Measurements from ENCODE around the gene GDF9. TPM values are rescaled to one million over a fixed set of nuclear protein-coding genes. Genes with fewer than 3 reads are reported as not detected.

The GDF9 gene, protein sequence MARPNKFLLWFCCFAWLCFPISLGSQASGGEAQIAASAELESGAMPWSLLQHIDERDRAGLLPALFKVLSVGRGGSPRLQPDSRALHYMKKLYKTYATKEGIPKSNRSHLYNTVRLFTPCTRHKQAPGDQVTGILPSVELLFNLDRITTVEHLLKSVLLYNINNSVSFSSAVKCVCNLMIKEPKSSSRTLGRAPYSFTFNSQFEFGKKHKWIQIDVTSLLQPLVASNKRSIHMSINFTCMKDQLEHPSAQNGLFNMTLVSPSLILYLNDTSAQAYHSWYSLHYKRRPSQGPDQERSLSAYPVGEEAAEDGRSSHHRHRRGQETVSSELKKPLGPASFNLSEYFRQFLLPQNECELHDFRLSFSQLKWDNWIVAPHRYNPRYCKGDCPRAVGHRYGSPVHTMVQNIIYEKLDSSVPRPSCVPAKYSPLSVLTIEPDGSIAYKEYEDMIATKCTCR
- total RNA-seq (2021; ENCODE audit: unreplicated experiment) (0.49 TPM), Bru-seq, nascent RNA (percentile 41 among the genes with signal in this experiment), BruChase-seq, experiment 1, labeled RNA remaining after a 6-hour chase (percentile 39 among the genes with signal in this experiment), BruChase-seq, experiment 2, labeled RNA remaining after a 2-hour chase (percentile 46 among the genes with signal in this experiment)
- polyA plus RNA-seq (2012), result 0.24 and 0.36 TPM in 2 replicates
- long read RNA-seq, result 0 reads

- H3K27ac ChIP-seq (ENCODE audit: low read depth, low read length), result peak within 1 kb of the TSS; percentile 70
- RAD21 ChIA-PET (ENCODE audit: low non-redundant PET in 1 of 2, low total read pairs in 2 of 2, uncharacterized antibody in 2 of 2, unreplicated experiment in 2 of 2), result no interaction called here
- H3K4me1 ChIP-seq (ENCODE audit: control insufficient read depth in 1 of 2, insufficient read depth in 2 of 2, low read length in 2 of 2), result peaks cover 4 to 17% of the 10 kb centered on the region in 2 experiments
- no peaks in the 10 kb centered on the region for H3K27me3 ChIP-seq (ENCODE audit: insufficient read depth, low read length)
- POLR2A ChIA-PET, result interaction anchor here (0.8 to 1.6 kb wide), 2 partner anchors 21 to 36 kb away, joined by 3 to 5 read pairs; partner anchors contain the start of gene SHROOM1
- H3K4me2 ChIP-seq (ENCODE audit: low read length), result peak within 1 kb of the TSS; percentile 82
- ATAC-seq (peak; percentile 99), DNase-seq (ENCODE audit: low read depth, low spot score) (peak; percentile 100)
- H3K9me2 ChIP-seq (ENCODE audit: insufficient read depth), result no peaks in the 10 kb centered on the region
- peaks cover 26% of the 10 kb centered on the region for H3K79me2 ChIP-seq (ENCODE audit: insufficient read depth, low read length)
- no peaks in the 10 kb centered on the region for H3K9me3 ChIP-seq (ENCODE audit: control insufficient read depth in 1 of 2, insufficient read depth in 1 of 2, low read depth in 1 of 2, low read length in 2 of 2)
- H3K9ac ChIP-seq (ENCODE audit: low read length), result peak within 1 kb of the TSS; percentile 99
- H4K20me1 ChIP-seq (ENCODE audit: insufficient read depth), result no peaks in the 10 kb centered on the region
- CTCF ChIA-PET, result interaction anchor here (1.1 to 1.3 kb wide), 2 partner anchors 46 to 480 kb away, joined by 4 to 6 read pairs; no protein-coding TSS in a partner anchor
- H3K4me3 ChIP-seq (replicated peaks in 1 of 2; ENCODE audit: low read depth in 1 of 2, low read length in 2 of 2), result peak within 1 kb of the TSS; percentile 89 to 98
- H2AFZ ChIP-seq (ENCODE audit: low read depth, low read length, poor library complexity, severe bottlenecking), result no peak within 1 kb of the TSS
- intact Hi-C loops (cut with micrococcal nuclease), result no loop called here
- TSS peak; percentile 71 for BruUV-seq (replicated peaks)
- peaks cover 4 to 15% of the 10 kb centered on the region in 2 experiments; a peak in 2 of 4 replicates for H3K36me3 ChIP-seq (ENCODE audit: control insufficient read depth in 1 of 2, insufficient read depth in 2 of 2, low read length in 2 of 2)
- TF ChIP-seq, protein P1, sequence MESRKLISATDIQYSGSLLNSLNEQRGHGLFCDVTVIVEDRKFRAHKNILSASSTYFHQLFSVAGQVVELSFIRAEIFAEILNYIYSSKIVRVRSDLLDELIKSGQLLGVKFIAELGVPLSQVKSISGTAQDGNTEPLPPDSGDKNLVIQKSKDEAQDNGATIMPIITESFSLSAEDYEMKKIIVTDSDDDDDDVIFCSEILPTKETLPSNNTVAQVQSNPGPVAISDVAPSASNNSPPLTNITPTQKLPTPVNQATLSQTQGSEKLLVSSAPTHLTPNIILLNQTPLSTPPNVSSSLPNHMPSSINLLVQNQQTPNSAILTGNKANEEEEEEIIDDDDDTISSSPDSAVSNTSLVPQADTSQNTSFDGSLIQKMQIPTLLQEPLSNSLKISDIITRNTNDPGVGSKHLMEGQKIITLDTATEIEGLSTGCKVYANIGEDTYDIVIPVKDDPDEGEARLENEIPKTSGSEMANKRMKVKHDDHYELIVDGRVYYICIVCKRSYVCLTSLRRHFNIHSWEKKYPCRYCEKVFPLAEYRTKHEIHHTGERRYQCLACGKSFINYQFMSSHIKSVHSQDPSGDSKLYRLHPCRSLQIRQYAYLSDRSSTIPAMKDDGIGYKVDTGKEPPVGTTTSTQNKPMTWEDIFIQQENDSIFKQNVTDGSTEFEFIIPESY (IDR thresholded peaks at IDR 0.05; ENCODE audit: extremely low read depth, insufficient replicate concordance, low read length), result no peak
- TF ChIP-seq CTCF (IDR thresholded peaks at IDR 0.05 in 2 of 3, conservative IDR thresholded peaks at IDR 0.05 in 1 of 3; ENCODE audit: borderline replicate concordance in 1 of 3, insufficient read depth in 1 of 3, low read depth in 2 of 3, low read length in 2 of 3) (peak in 1 of 3 experiments; percentile 21; a peak in 1 of 6 replicates), CEBPB (IDR thresholded peaks at IDR 0.05; ENCODE audit: low read depth) (no peak), RAD21 (IDR thresholded peaks at IDR 0.05; ENCODE audit: low read depth) (peak; percentile 71), SIN3A (IDR thresholded peaks at IDR 0.05; ENCODE audit: low read depth) (peak; percentile 77), ELF1 (IDR thresholded peaks at IDR 0.05; ENCODE audit: borderline replicate concordance, low read depth) (no peak), ZFX (IDR thresholded peaks at IDR 0.05) (peak; percentile 86), EZH2phosphoT487 (IDR thresholded peaks at IDR 0.05; ENCODE audit: borderline replicate concordance) (no peak), ZNF274 (IDR thresholded peaks at IDR 0.05; ENCODE audit: low read depth, low read length) (no peak), EGR1 (IDR thresholded peaks at IDR 0.05; ENCODE audit: low read depth) (0 out of 2 replicates have a peak, but pooled peaks have one; percentile 33), FOSL1 (IDR thresholded peaks at IDR 0.05; ENCODE audit: low read depth) (no peak), TCF7L2 (IDR thresholded peaks at IDR 0.05; ENCODE audit: borderline replicate concordance, extremely low read depth, insufficient read depth, insufficient read length) (peak; percentile 59), POLR2A (IDR thresholded peaks at IDR 0.05; ENCODE audit: borderline replicate concordance, extremely low read depth, insufficient read depth, insufficient read length) (peak; percentile 87), EZH2 (IDR thresholded peaks at IDR 0.05) (no peak), YY1 (IDR thresholded peaks at IDR 0.05; ENCODE audit: extremely low read depth, insufficient replicate concordance, low read depth, low read length) (no peak), POLR2AphosphoS5 (IDR thresholded peaks at IDR 0.05; ENCODE audit: low read depth, low read length) (peak; percentile 95), SP1 (IDR thresholded peaks at IDR 0.05; ENCODE audit: low read depth) (peak; percentile 90), MAX (IDR thresholded peaks at IDR 0.05) (peak; percentile 89), CBX3 (IDR thresholded peaks at IDR 0.05; ENCODE audit: low read depth) (no peak)
- TF ChIP-seq, protein P2, sequence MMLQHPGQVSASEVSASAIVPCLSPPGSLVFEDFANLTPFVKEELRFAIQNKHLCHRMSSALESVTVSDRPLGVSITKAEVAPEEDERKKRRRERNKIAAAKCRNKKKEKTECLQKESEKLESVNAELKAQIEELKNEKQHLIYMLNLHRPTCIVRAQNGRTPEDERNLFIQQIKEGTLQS (IDR thresholded peaks at IDR 0.05), result no peak
These were observed at the start of gene GDF9, which contains the start of gene UQCRQ for GRCh38 chr5:132866342-132867045. Gene GDF9, minus strand, starts transcription at chr5:132866469. Its CDS starts 1,936 bp downstream, at chr5:132864533. Gene UQCRQ, plus strand, starts transcription at chr5:132866642. Its CDS starts 240 bp downstream, at chr5:132866882.

All from HCT116 (cell line).